BLaER1 treated with 17β-estradiol and CSF1 and Interleukin-3, amounts not matched to agents 10 nM and 100 nM (cell line): ENCODE data around the gene MAP3K9.

ENCODE experiments used
- H3K27ac ChIP-seq, 11 experiments: shearing (Covaris generic); formaldehyde crosslinking; 2 replicates each; pipeline ENCODE4 v1.8.1; 2022
- H3K27me3 ChIP-seq, 11 experiments: shearing (Covaris generic); formaldehyde crosslinking; 2 replicates each; pipeline ENCODE4 v1.8.1; 2022
- H3K36me3 ChIP-seq, 11 experiments: shearing (Covaris generic); formaldehyde crosslinking; 2 replicates each; pipeline ENCODE4 v1.8.1; 2022
- H3K4me1 ChIP-seq, 10 experiments: shearing (Covaris generic); formaldehyde crosslinking; 2 replicates each; pipeline ENCODE4 v1.8.1; 2022
- H3K4me2 ChIP-seq, 11 experiments: shearing (Covaris generic); formaldehyde crosslinking; 2 replicates each; pipeline ENCODE4 v1.8.1; 2022
- H3K4me3 ChIP-seq, 10 experiments: shearing (Covaris generic); formaldehyde crosslinking; 2 replicates each; pipeline ENCODE4 v1.8.1; 2022
- H3K9ac ChIP-seq, 11 experiments: shearing (Covaris generic); formaldehyde crosslinking; 2 replicates each; pipeline ENCODE4 v1.8.1; 2022
- H3K9me3 ChIP-seq, 11 experiments: shearing (Covaris generic); formaldehyde crosslinking; replicated peaks in 1 of 11; 2 replicates each; pipeline ENCODE4 v1.8.1; 2022
- H4K20me1 ChIP-seq, 11 experiments: shearing (Covaris generic); formaldehyde crosslinking; 2 replicates each; pipeline ENCODE4 v1.8.1; 2022
- Cebpa-rat ChIP-seq, 11 experiments: shearing (Covaris generic); IDR thresholded peaks; 2 replicates each; pipeline ENCODE4 v1.8.1; 2022

The MAP3K9 gene

GRCh38 chr14:70716483-70716882, 92.8 kb downstream of the MAP3K9 start:
- Histone ChIP-seq H3K4me3 (no peak overlapping the region), H3K4me2 (no peak overlapping the region), H3K4me1 (peaks cover 0 to 6% (median 0%) of the 10 kb centered on the region in 10 experiments; a peak in 2 of 20 replicates), H3K27me3 (no peaks in the 10 kb centered on the region), H3K9me3 (no peaks in the 10 kb centered on the region), H3K36me3 (no peaks in the 10 kb centered on the region), H3K9ac (no peak overlapping the region), H3K27ac (no peak overlapping the region), H4K20me1 (no peaks in the 10 kb centered on the region)
- TF ChIP-seq Cebpa-rat (IDR thresholded peaks at IDR 0.05): no peak

DNA sequence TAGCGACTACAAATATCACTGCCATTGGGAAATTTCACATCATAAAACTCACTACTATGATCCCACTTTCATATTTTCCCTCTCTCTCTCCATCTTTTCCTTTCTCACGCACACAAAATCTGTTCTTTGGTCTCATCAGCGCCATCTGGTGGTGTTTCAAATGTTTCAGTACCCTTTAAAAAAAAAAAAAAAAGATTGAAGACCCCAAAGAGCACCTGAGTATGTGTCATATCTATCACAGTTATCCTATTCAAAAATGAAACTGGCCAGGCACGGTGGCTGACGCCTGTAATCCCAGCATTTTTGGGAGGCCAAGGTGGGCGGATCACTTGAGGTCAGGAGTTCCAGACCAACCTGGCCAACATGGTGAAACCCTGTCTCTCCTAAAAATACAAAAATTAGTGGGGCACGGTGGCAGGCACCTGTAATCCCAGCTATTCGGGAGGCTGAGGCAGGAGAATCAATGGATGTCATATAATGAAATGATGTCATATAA, 95.2 kb downstream of the MAP3K9 start:
- H3K9me3 ChIP-seq: no peaks in the 10 kb centered on the region
- no peak overlapping the region for H3K4me3 ChIP-seq
- TF ChIP-seq Cebpa-rat (IDR thresholded peaks at IDR 0.05): no peak
- no peaks in the 10 kb centered on the region for H3K27me3 ChIP-seq
- H3K9ac ChIP-seq: no peak overlapping the region
- H3K27ac ChIP-seq: no peak overlapping the region
- H4K20me1 ChIP-seq: no peaks in the 10 kb centered on the region
- peaks cover 0 to 6% (median 0%) of the 10 kb centered on the region in 10 experiments; a peak in 2 of 20 replicates for H3K4me1 ChIP-seq
- H3K36me3 ChIP-seq: no peaks in the 10 kb centered on the region
- H3K4me2 ChIP-seq: no peak overlapping the region

- Histone ChIP-seq H3K4me1 (peaks cover 0 to 6% (median 0%) of the 10 kb centered on the region in 10 experiments; a peak in 2 of 20 replicates), H3K27me3 (no peaks in the 10 kb centered on the region), H3K36me3 (no peaks in the 10 kb centered on the region), H3K9me3 (no peaks in the 10 kb centered on the region), H3K9ac (no peak overlapping the region), H3K4me3 (no peak overlapping the region), H3K4me2 (no peak overlapping the region), H4K20me1 (no peaks in the 10 kb centered on the region), H3K27ac (no peak overlapping the region)
- no peak for TF ChIP-seq Cebpa-rat (IDR thresholded peaks at IDR 0.05)
Measured at GRCh38 chr14:70713511-70713916, 95.8 kb downstream of the MAP3K9 start.

DNA sequence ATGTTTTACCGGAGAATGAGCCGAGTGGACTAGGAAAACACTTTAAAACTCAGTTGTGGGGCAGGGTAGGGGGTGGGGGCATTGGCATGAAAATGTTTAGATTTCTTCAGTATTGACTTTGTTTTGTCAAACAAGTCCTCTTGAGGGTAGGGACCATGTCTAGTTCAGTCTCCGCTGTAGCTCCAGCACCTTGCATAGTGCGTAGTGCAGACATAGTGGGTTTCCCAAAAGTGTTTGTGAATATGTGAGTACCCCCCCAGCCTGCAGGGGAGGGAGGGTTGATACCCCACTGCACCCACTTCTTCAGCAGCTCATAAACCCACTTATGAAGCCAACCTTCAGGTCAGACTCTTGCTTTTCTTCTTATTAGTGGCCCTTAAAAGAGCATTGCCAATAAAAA, 96.2 kb downstream of the MAP3K9 start:
- Histone ChIP-seq H3K9ac (no peak overlapping the region), H3K27ac (no peak overlapping the region)
- no peak for TF ChIP-seq Cebpa-rat (IDR thresholded peaks at IDR 0.05)

DNA sequence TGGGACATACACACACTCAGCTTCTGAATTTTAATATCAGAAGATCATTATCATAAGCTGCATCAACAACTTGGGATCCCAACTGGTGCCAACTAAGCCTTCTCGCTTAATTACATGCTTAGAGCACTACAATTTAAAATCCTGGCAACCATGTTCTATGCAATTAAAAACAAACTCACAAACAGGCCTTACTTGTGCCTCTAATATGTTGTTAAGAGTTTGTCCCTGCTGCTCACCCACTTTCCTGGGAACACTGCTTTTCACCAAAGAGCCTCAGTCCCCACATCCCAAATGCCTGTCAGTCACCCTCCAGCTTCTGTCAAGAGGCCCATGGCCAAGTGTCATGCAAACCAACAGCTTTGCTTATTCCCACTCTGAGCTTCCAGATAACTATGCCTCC, 97.9 kb downstream of the MAP3K9 start:
- no peaks in the 10 kb centered on the region for H3K36me3 ChIP-seq
- H3K27me3 ChIP-seq: no peaks in the 10 kb centered on the region
- H3K27ac ChIP-seq: no peak overlapping the region
- H3K4me2 ChIP-seq: no peak overlapping the region
- H3K9me3 ChIP-seq: no peaks in the 10 kb centered on the region
- H3K4me3 ChIP-seq: no peak overlapping the region
- peaks cover 11 to 19% (median 14%) of the 10 kb centered on the region in 10 experiments for H3K4me1 ChIP-seq
- TF ChIP-seq Cebpa-rat (IDR thresholded peaks at IDR 0.05): no peak
- no peak overlapping the region for H3K9ac ChIP-seq
- H4K20me1 ChIP-seq: no peaks in the 10 kb centered on the region

More for the DNA sequence above, 96.2 kb downstream of the MAP3K9 start:
- no peak overlapping the region for H3K4me2 ChIP-seq
- H3K9me3 ChIP-seq: no peaks in the 10 kb centered on the region
- H3K4me3 ChIP-seq: no peak overlapping the region
- H3K36me3 ChIP-seq: no peaks in the 10 kb centered on the region
- no peaks in the 10 kb centered on the region for H3K27me3 ChIP-seq
- no peaks in the 10 kb centered on the region for H4K20me1 ChIP-seq
- peaks cover 0 to 6% (median 0%) of the 10 kb centered on the region in 10 experiments; a peak in 2 of 20 replicates for H3K4me1 ChIP-seq

GRCh38 chr14:70709726-70710382, 99.5 kb downstream of the MAP3K9 start:
- Histone ChIP-seq H3K27me3 (no peaks in the 10 kb centered on the region), H3K4me1 (peaks cover 14 to 27% (median 19%) of the 10 kb centered on the region in 10 experiments), H4K20me1 (no peaks in the 10 kb centered on the region), H3K9me3 (no peaks in the 10 kb centered on the region), H3K36me3 (no peaks in the 10 kb centered on the region), H3K27ac (no peak overlapping the region), H3K4me3 (no peak overlapping the region), H3K4me2 (no peak overlapping the region), H3K9ac (no peak overlapping the region)
- no peak for TF ChIP-seq Cebpa-rat (IDR thresholded peaks at IDR 0.05)

DNA sequence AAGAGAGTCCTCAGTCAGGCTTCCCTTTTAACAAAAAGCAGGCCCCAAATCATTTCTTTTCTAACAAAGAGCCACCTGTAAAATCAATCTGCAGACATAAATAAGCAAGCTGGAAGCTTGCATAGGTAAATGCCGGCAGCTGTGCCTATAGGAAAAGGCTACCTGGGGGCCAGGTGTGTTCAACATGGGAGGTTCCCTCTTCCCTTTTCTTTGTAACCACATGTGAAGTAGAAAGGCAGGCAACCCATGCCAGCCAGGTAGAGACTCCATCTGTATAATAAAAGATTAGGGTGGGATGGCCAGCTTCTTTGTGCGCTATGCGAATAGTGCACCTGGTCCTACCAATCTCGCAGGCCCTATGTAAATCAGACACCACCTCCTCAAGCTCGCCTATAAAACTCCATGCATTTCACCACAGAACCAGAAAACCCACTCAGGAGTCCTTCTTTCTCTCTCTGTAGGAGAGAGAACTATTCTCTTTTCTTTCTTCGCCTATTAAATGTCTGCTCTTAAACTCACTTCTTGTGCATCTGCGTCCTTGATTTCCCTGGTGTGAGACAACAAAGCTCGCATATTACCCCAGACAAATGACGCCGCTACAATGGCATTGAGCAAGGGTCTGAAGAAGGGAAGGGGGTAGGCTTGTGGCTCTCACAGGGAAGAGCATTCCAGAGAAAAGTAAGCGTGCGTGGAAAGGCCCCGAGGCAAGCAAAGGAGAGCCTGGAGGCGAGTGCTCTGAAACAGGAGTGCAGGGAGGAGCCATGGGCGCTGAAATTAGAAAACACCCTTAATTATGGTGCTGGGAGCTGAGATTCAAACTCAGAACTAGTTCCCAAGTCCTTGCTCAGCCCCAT, 100.4 kb downstream of the MAP3K9 start:
- Histone ChIP-seq H3K36me3 (no peaks in the 10 kb centered on the region), H3K4me3 (no peak overlapping the region), H3K9me3 (no peaks in the 10 kb centered on the region), H3K9ac (no peak overlapping the region), H3K27me3 (no peaks in the 10 kb centered on the region), H3K4me2 (no peak overlapping the region), H3K27ac (no peak overlapping the region), H3K4me1 (peaks cover 14 to 27% (median 19%) of the 10 kb centered on the region in 10 experiments), H4K20me1 (no peaks in the 10 kb centered on the region)
- no peak for TF ChIP-seq Cebpa-rat (IDR thresholded peaks at IDR 0.05)

DNA sequence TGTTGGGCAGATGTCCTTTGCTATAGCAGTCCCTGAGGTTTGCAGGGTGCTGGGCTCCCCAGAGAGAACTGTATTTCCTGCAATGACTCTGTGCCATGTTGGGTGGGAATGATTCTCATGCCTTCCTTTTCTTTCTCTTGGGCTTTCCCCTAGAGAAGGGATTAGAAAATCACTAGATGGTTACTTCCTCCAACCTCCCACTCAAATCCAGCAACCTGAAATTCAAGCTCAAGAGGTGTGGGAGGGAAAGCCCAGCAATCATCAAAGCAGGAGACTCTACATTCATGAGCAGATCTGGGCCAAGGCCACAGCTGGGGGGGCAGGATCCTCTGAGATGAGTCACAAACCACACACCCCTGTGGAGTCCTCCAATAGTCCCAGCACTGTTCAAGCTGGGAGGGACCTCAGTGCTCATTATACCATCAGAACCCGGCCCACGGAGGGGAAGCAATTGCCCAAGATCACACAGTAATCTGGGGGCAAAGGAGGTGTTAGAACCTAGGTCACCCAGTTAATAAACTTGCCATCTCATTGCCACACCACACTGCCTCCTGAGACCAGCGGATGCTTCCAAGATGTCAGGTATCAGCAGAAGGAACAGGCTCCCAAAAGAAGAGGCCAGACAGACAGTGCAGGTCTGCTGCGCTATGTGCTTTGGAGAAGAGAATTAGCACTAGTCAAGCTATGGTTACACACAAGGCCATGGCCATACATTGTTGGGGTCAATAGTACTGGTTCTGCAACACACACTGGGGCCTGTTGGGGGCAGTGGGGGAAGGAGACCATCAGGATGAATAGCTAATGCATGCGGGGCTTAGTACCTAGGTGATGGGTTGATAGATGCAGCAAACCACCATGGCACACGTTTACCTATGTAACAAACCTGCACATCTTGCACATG, 101.9 kb downstream of the MAP3K9 start:
- Histone ChIP-seq H3K27ac (peak overlapping the region in 3 of 11 experiments; percentile 2 to 47 (median 47); a peak in 3 of 22 replicates), H3K27me3 (no peaks in the 10 kb centered on the region), H3K4me2 (peak overlapping the region; percentile 23 to 73 (median 63); a peak in 20 of 22 replicates), H3K9me3 (no peaks in the 10 kb centered on the region), H3K9ac (no peak overlapping the region), H4K20me1 (no peaks in the 10 kb centered on the region), H3K4me3 (no peak overlapping the region), H3K4me1 (peaks cover 18 to 27% (median 23%) of the 10 kb centered on the region in 10 experiments), H3K36me3 (no peaks in the 10 kb centered on the region)
- no peak for TF ChIP-seq Cebpa-rat (IDR thresholded peaks at IDR 0.05)
